ENCODE results near the gene PRIMPOL. TPM values are rescaled to one million over a fixed set of nuclear protein-coding genes. Genes with fewer than 3 reads are reported as not detected.

Gene PRIMPOL
- total RNA-seq, 1 donor, result 29.9 TPM

- TF ChIP-seq CTCF (IDR thresholded peaks at IDR 0.05; ENCODE audit: insufficient read depth, low read length), result no peak
- DNase-seq (ENCODE audit: low read depth), result no peak
- H3K4me3 ChIP-seq (ENCODE audit: low read depth, low read length), result no peak overlapping the region
Observed at GRCh38 chr4:184628103-184628502, 21.4 kb upstream of the PRIMPOL start.

- DNase-seq (ENCODE audit: low read depth), result no peak
- no peak for TF ChIP-seq CTCF (IDR thresholded peaks at IDR 0.05; ENCODE audit: insufficient read depth, low read length)
- H3K4me3 ChIP-seq (ENCODE audit: low read depth, low read length), result no peak overlapping the region
Observed at GRCh38 chr4:184632842-184633241, 16.7 kb upstream of the PRIMPOL start.

- TF ChIP-seq CTCF (IDR thresholded peaks at IDR 0.05; ENCODE audit: insufficient read depth, low read length), result no peak
- no peak for DNase-seq (ENCODE audit: low read depth)
Observed at GRCh38 chr4:184635381-184635780, 14.2 kb upstream of the PRIMPOL start.

GRCh38 chr4:184636144-184636543 lies 13.4 kb upstream of the PRIMPOL start:
- H3K4me3 ChIP-seq (ENCODE audit: low read depth, low read length), result no peak overlapping the region
- no peak for TF ChIP-seq CTCF (IDR thresholded peaks at IDR 0.05; ENCODE audit: insufficient read depth, low read length)
- no peak for DNase-seq (ENCODE audit: low read depth)

More at GRCh38 chr4:184635381-184635780, 14.2 kb upstream of the PRIMPOL start:
- no peak overlapping the region for H3K4me3 ChIP-seq (ENCODE audit: low read depth, low read length)

GRCh38 chr4:184636897-184637296 lies 12.6 kb upstream of the PRIMPOL start:
- TF ChIP-seq CTCF (IDR thresholded peaks at IDR 0.05; ENCODE audit: insufficient read depth, low read length), result no peak

GRCh38 chr4:184641022-184641421 lies 8.5 kb upstream of the PRIMPOL start:
- no peak for DNase-seq (ENCODE audit: low read depth)
- no peak overlapping the region for H3K4me3 ChIP-seq (ENCODE audit: low read depth, low read length)
- TF ChIP-seq CTCF (IDR thresholded peaks at IDR 0.05; ENCODE audit: insufficient read depth, low read length), result no peak

More at GRCh38 chr4:184636897-184637296, 12.6 kb upstream of the PRIMPOL start:
- no peak for DNase-seq (ENCODE audit: low read depth)
- no peak overlapping the region for H3K4me3 ChIP-seq (ENCODE audit: low read depth, low read length)

GRCh38 chr4:184641451-184641850 lies 8.1 kb upstream of the PRIMPOL start:
- TF ChIP-seq CTCF (IDR thresholded peaks at IDR 0.05; ENCODE audit: insufficient read depth, low read length), result no peak
- no peak overlapping the region for H3K4me3 ChIP-seq (ENCODE audit: low read depth, low read length)
- no peak for DNase-seq (ENCODE audit: low read depth)

Measured in fibroblast of the aortic adventitia (primary cell).